OCI-M2 (cell line): ENCODE data around the gene ACACB.

Experiments
- DNase-seq: peaks from one replicate; lab custom pipeline; 2025; ENCODE audit not compliant: unreplicated experiment; lab: John Stamatoyannopoulos, UW

The ACACB gene

DNA sequence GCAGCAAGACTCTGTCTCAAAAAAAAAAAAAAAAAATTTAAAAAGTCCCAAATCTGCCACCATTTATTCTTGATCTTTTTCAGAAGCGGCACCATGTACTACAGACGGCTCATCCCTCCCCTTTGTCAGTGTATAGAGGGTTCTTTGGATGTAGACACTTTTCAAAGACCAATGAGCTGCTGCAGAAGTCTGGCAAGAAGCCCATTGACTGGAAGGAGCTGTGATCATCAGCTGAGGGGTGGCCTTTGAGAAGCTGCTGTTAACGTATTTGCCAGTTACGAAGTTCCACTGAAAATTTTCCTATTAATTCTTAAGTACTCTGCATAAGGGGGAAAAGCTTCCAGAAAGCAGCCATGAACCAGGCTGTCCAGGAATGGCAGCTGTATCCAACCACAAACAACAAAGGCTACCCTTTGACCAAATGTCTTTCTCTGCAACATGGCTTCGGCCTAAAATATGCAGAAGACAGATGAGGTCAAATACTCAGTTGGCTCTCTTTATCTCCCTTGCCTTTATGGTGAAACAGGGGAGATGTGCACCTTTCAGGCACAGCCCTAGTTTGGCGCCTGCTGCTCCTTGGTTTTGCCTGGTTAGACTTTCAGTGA, 6.5 kb upstream of the ACACB start:
- no peak for DNase-seq

GRCh38 chr12:109110988-109111495, 5.3 kb upstream of the ACACB start:
- DNase-seq, result no peak

- DNase-seq, result no peak
Observed at GRCh38 chr12:109112720-109113465, 3.5 kb upstream of the ACACB start.

DNA sequence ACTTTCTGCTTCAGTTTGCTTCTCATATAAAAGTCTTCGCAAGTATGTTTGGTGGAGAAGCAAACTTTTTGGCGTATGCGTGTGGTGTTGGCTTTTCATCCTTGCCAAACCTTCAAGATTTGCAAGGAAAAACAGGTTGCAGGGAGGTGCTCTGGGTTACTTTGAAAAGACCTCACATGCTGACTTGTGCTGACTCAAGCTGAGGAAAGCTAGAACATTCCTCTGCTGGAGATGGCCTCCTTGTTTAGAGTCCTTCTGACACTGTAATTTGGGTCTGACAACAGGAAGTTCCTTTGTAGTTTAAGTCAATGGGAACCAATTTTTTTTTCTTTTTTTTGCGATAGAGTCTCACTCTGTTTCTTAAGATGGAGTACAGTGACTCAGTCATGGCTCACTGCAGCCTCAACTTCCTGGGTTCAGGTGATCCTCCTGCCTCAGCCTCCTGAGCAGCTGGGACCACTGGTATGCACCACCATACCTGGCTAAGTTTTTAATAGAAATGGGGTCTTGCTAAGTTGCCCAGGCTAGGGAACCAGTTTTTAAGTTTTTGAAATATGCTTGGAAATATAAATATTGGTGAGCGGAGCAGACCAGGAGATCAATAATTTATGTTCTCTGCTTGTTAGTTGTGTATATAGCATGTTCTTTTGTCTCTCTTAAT, 2.6 kb upstream of the ACACB start:
- no peak for DNase-seq

DNA sequence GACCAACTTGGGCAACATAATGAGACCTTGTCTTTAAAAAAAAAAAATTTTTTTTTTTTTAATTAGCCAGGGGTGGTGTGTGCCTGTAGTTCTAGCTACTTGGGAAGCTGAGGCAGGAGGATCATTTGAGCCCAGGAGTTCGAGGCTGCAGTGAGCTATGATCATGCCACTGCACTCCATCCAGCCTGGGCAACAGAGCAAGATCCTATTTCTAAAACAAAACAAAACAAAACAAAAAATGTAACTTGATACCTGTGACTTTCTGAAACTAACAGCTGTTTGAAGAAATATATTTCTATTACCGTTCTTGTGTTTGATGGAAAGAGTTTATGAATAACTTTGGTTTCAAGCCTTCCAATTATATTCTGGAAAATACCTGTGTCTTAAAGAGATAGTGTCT, 1.7 kb upstream of the ACACB start:
- DNase-seq, result no peak

DNA sequence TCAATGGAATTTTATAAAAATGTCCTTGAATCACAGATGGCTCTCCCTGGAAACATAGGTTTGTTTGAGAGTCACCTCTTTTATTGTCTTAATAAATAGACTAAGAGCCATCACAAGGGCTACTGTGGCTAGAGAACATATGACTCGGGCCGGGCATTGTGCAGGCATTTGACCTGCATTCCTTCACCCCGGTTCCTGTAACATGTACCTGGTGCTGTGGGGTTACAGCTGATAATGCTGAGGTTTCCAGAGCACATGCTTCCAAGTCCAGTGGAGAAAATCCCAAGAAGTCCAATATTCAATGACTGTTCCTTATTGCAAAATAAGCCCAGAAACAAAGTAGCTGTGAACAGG, 1.0 kb upstream of the ACACB start:
- DNase-seq, result no peak

GRCh38 chr12:109116611-109116949, 193 bp downstream of the ACACB start:
- no peak for DNase-seq

DNA sequence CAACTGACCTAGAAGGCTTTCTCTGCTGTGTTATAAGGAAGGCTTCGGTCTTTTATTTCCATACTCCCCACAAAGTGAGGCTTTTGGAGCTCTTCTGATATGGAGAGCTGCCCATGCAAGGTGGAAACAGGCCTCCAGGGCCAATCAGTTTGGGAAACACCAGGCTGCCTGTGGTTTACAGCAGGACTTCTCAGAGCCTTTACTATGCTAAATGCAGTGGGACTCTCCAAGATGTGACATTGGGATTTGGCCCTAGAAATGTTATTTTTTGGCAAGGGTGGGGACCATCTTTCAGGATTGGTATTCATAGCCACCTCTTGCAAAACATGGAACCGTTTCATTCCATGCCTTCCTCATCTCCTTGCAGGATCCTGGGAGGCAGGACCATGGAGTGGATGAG, 3.7 kb downstream of the ACACB start:
- DNase-seq, result no peak

DNA sequence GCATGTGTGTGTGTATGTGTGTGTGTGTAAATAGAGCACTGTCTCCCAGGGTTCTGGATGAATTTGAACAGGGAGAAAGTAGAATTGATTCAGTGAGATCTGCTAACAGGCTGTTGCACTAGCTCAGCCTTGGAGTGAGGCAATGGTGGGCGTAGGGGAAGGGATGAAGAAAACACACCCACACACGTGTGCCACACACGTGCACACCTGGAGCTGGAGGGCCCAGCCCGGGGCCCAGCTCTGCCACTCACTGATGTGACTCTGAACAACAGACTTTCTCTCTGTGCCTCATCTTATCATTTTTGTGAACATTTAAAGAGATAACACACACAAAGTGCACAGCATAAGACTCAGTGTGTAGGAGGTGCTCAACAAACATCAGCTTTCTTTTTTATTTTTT, 4.2 kb downstream of the ACACB start:
- DNase-seq, result no peak

- no peak for DNase-seq
Observed at GRCh38 chr12:109121346-109121880, 5.0 kb downstream of the ACACB start.

DNA sequence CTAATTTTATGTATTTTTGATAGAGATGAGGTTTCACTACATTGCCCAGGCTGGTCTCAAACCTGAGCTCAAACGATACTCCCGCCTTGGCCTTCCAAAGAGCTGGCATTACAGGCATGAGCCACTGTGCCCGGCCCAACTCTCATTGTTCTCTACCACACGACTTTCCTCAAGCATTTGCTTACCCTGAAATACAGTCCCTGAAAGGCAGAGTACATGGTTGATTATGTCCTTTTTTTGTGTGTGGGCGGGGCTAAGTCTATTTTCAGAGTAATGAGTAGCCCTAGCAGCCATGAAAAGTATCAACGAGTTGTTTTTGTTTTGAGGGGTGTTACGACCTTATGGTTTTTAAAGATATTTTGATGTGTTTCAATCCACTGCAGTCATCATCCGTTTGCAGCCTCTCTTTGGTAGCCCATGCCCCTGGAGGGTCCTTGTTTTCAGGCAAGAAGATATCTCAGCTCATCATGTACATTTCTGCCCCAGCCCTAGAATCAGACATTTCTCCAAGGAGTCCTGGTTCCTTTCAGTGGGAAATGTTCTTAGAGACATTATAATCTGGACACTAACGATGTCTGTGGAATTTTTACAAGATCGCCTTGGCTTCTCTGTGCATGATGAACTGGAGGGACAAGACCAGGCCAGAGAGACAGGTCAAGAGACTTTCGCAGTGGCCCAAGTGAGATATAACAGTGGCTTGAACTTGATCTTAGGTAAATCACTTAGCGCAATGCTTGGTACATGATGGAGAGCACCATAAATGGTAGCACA, 8.7 kb downstream of the ACACB start:
- DNase-seq, result no peak

GRCh38 chr12:109125791-109126190, 9.4 kb downstream of the ACACB start:
- DNase-seq, result no peak

DNA sequence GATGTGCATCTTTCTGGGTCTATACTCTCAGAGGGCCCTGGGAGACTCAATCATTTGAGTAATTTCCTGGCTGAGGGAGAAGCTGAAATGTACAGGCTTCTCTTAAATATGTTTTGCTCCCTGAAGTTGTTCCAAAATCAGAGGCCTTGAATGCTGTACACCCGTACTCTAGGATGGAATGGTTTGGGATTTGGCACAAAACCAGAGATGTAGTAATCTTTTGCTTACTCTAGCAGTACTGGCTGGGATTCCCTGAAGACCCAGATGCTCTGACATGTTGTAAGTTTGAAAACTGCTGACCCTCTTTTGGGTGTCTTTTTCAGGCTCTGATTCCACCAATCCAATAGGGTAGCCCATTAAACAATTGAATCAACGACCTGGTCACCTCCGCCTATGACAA, 10.4 kb downstream of the ACACB start:
- no peak for DNase-seq

DNA sequence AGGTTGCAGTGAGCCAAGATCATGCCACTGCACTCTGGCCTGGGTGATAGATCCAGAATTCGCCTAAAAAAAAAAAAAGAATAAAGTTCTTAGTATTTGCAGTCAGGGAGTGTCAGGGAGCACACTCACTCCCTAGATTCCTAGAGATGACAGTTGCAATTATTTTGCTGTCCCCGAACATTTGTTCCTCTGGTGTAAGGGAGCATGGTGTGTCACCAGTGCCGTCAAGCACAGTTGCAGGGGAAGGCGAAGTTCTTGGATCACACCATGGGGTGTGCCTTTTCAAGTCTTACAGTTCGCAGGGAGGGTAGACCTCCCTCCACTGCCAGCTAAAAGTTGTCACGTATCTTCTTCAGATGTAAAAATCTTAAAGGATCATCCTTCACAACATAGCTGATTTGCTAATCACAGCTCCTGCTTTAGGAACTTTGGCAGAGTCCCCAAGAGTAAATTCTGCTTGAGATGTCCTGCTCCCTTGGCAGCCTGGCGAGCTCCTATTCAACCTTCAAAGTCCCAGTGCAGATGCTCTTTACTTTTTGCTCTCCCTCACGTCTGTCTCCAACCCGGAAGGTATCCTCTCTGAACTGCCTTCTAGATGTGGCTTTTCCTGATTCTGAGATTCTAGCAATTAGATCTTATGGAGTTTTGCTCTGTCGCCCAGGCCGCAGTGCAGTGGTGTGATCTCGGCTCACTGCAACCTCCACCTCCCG, 11.3 kb downstream of the ACACB start:
- no peak for DNase-seq

- DNase-seq, result no peak
Observed at GRCh38 chr12:109130297-109131153, 14.1 kb downstream of the ACACB start.

GRCh38 chr12:109131154-109132050, 15.0 kb downstream of the ACACB start:
- DNase-seq, result no peak

DNA sequence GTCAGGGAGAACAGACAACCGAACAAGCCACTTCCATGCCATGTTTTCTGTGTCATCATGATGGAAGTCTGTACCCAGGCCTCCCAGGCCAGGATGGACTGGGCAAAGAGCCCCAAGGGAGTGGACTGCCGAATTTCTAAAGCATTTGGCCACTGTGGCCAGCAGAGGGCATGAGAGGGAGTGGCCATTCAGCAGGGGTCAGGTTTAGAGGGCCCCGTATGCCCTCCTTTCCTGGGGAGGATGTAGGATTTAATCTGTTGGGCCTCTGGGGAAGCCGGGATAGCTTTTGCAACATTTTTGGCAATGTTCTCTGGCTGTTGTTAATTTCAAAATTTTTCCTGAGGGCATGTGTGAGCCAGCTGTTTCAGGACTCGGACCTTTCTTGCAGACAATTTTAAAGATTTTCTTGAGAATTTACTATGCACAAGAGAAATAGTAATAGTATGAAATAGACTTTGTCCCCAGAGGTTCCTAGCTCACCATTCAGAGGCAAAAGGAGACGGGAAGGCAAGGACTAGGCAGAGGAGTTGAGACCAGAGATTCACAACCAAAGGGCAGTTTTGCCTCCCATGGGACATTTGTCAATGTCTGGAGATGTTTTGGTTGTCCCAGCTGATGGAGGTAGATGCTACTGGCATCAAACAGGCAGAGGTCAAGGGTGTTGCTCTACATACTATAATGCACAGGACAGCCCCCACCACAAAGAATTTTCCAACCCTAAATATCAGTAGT, 18.0 kb downstream of the ACACB start:
- no peak for DNase-seq

GRCh38 chr12:109137055-109137454, 20.7 kb downstream of the ACACB start:
- no peak for DNase-seq
